Breast epithelium (tissue), 3 donors: ENCODE data around the gene AP5S1.

Experiments used
- POLR2A ChIP-seq: fragments of 450-650 bp; IDR thresholded peaks from one replicate; pipeline ENCODE4 v1.6.1; 2016; ENCODE audit warnings: antibody characterized with exemption, mild to moderate bottlenecking, moderate library complexity
- POLR2AphosphoS5 ChIP-seq, 3 donors: sonication (generic); formaldehyde crosslinking; IDR thresholded peaks; one replicate each; pipeline ENCODE4 v1.6.1; 2017; ENCODE audit warnings: antibody characterized with exemption in 3 of 3
- TF ChIP-seq, protein P1 (sequence below), 3 donors: fragments of 450-650 bp; IDR thresholded peaks; one replicate each; pipeline ENCODE4 v1.5.1; 2016 to 2017; ENCODE audit warnings: antibody characterized with exemption in 3 of 3, mild to moderate bottlenecking in 3 of 3, moderate library complexity in 3 of 3

DNA sequence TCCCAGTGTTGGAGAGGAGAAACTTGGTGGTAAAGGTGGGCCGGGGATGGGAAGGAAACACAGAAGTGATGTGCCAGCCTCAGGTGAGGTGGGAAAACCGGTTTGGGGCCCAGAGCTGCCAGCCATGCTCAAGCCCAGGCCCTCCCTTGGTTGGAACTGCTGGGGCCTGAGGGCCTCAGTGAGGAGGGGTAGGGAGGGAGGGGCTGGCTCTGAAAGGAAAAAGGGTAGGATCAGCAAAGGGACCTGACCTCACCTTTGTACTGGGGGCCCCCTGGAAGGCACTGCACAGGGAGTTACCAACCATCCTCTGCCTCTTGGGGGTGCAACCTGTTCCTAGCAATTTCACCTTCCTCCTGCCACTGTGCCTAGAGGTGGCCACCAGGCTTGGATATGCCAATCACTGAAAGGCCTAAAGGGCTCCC, 37.3 kb upstream of the AP5S1 start:
- TF ChIP-seq, protein P1, sequence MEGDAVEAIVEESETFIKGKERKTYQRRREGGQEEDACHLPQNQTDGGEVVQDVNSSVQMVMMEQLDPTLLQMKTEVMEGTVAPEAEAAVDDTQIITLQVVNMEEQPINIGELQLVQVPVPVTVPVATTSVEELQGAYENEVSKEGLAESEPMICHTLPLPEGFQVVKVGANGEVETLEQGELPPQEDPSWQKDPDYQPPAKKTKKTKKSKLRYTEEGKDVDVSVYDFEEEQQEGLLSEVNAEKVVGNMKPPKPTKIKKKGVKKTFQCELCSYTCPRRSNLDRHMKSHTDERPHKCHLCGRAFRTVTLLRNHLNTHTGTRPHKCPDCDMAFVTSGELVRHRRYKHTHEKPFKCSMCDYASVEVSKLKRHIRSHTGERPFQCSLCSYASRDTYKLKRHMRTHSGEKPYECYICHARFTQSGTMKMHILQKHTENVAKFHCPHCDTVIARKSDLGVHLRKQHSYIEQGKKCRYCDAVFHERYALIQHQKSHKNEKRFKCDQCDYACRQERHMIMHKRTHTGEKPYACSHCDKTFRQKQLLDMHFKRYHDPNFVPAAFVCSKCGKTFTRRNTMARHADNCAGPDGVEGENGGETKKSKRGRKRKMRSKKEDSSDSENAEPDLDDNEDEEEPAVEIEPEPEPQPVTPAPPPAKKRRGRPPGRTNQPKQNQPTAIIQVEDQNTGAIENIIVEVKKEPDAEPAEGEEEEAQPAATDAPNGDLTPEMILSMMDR (IDR thresholded peaks at IDR 0.05), result no peak
- TF ChIP-seq POLR2A, result no peak
- no peak for TF ChIP-seq POLR2AphosphoS5 (IDR thresholded peaks at IDR 0.05)
